OCI-LY7 (cell line): Measurements from ENCODE around the gene SNRPD3. TPM values are rescaled to one million over a fixed set of nuclear protein-coding genes. Genes with fewer than 3 reads are reported as not detected.
"Not testable (repeated sequence)": the region's sequence is repeated elsewhere in the genome, so short reads cannot be mapped to it uniquely, and the experiment has no call there.

Source experiments
- BruUV-seq: library from RNA; stranded (reverse); fragments of 400-500 nt; replicated peaks from 2 replicates; lab custom pipeline; 2021; lab: Mats Ljungman, UMichigan
- CTCF ChIA-PET: fragments of 300-600 bp; sonication (Branson Sonifier 250); formaldehyde crosslinking; loops from one replicate; lab custom pipeline; 2022; ENCODE audit warnings: antibody characterized with exemption; ENCODE audit not compliant: unreplicated experiment; lab: Charles Lee
- POLR2A ChIA-PET: fragments of 300-600 bp; sonication (Branson Sonifier 250); formaldehyde crosslinking; loops from one replicate; lab custom pipeline; 2022; ENCODE audit warnings: antibody characterized with exemption; lab: Charles Lee
- DNase-seq: peaks from one replicate; pipeline ENCODE4 v3.0.0-alpha.2; 2015; ENCODE audit warnings: low spot score
- H2AFZ ChIP-seq: fragments of 200-600 bp; sonication (generic), shearing (Covaris generic); 2 replicates; pipeline ENCODE4 v1.6.1; 2014; ENCODE audit warnings: mild to moderate bottlenecking, antibody characterized with exemption, low read length, moderate library complexity
- H3K27ac ChIP-seq: fragments of 200-600 bp; sonication (generic); 2 replicates; pipeline ENCODE4 v1.5.1; 2014; ENCODE audit warnings: mixed run types, low read depth, mild to moderate bottlenecking, moderate library complexity, low read length, inconsistent platforms; ENCODE audit not compliant: poor library complexity, severe bottlenecking
- H3K36me3 ChIP-seq: fragments of 200-600 bp; sonication (generic); 2 replicates; pipeline ENCODE4 v1.6.1; 2014; ENCODE audit warnings: mild to moderate bottlenecking, antibody characterized with exemption, low read length, moderate library complexity, mixed read lengths; ENCODE audit not compliant: insufficient read depth
- H3K4me1 ChIP-seq: fragments of 200-600 bp; sonication (generic); 2 replicates; pipeline ENCODE4 v1.5.1; 2014; ENCODE audit warnings: mild to moderate bottlenecking, low read length; ENCODE audit not compliant: insufficient read depth, poor library complexity, severe bottlenecking
- H3K4me2 ChIP-seq: fragments of 200-600 bp; sonication (generic); 2 replicates; pipeline ENCODE4 v1.6.1; 2014; ENCODE audit warnings: mild to moderate bottlenecking, low read length
- H3K4me3 ChIP-seq: fragments of 200-600 bp; sonication (generic); 2 replicates; pipeline ENCODE4 v1.5.1; 2014; ENCODE audit warnings: mild to moderate bottlenecking, low read depth, low read length; ENCODE audit not compliant: poor library complexity, severe bottlenecking
- H3K79me2 ChIP-seq: fragments of 200-600 bp; sonication (generic); 2 replicates; pipeline ENCODE4 v1.6.1; 2016; ENCODE audit warnings: low read depth, mild to moderate bottlenecking, low read length, moderate library complexity, mixed read lengths; ENCODE audit not compliant: insufficient read depth
- H3K9me2 ChIP-seq: fragments of 200-600 bp; sonication (generic); 2 replicates; pipeline ENCODE4 v1.6.1; 2016; ENCODE audit warnings: mild to moderate bottlenecking, low read length, mixed read lengths; ENCODE audit not compliant: insufficient read depth
- H3K9me3 ChIP-seq: fragments of 200-600 bp; sonication (generic); 2 replicates; pipeline ENCODE4 v1.6.1; 2014; ENCODE audit warnings: mild to moderate bottlenecking, mixed run types, low read length, mixed read lengths
- H4K20me1 ChIP-seq: fragments of 200-600 bp; sonication (generic); 2 replicates; pipeline ENCODE4 v1.6.1; 2014; ENCODE audit warnings: mild to moderate bottlenecking, antibody characterized with exemption, low read length, moderate library complexity, mixed read lengths; ENCODE audit not compliant: insufficient read depth
- EZH2phosphoT487 ChIP-seq: fragments of 200-600 bp; sonication (generic); IDR thresholded peaks from 2 replicates; pipeline ENCODE4 v1.6.1; 2018; ENCODE audit warnings: low read depth, borderline replicate concordance, mild to moderate bottlenecking, mixed run types, antibody characterized with exemption, low read length, moderate library complexity, mixed read lengths
- intact Hi-C: fragments of 100-400 bp; cut with micrococcal nuclease; formaldehyde crosslinking; loops from one replicate; pipeline ENCODE4 v1.10.0; 2022; ENCODE audit not compliant: unreplicated experiment
- total RNA-seq, 2 experiments: library from RNA; depleted of rRNA in 1 of 2; stranded (reverse); fragments of >200 nt in 1 of 2; shearing (Covaris generic) in 1 of 2; gene quantifications; 2 replicates each; pipeline ENCODE4 v1.2.3, GENCODE V29; 2014 to 2022
- TF ChIP-seq, protein P1 (sequence below): fragments of 200-600 bp; sonication (generic); conservative IDR thresholded peaks from 2 replicates; pipeline ENCODE4 v1.5.1; 2014; ENCODE audit warnings: mild to moderate bottlenecking, antibody characterized with exemption, low read length, moderate library complexity, mixed read lengths

The SNRPD3 gene
- total RNA-seq, 2 experiments from 2014 or later: 166 to 264 TPM

DNA sequence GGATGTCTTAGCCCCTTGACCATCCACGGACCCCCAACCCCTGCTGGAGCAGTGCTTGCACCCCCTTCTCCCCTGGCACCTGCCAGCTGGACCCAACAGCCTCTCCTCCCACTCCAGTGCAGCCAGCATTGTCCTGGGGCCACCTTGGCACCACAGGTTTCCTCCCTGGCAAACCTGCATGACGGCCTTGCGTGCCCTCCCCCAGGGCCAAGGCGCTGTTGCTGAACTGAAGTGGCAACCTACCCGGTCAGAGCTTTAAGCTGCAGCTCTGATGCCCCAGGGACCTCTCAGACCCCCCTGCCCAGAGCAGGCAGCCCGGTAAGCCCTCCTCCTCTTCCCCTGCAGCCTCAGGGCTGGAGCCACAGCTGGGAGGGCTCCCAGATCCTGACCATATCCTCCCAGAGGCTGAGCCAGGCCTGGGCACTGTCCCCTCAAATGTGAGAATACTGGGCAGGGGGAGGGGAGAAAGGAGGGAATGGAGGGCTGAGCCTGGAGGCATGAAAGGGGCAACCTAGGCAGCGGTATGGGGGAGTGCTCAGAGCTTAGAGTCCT, 38.8 kb downstream of the SNRPD3 start:
- POLR2A ChIA-PET: no interaction called here
- Histone ChIP-seq H3K4me3 (no peak overlapping the region), H3K9me3 (no peaks in the 10 kb centered on the region), H3K27ac (no peak overlapping the region), H4K20me1 (no peaks in the 10 kb centered on the region), H3K79me2 (no peaks in the 10 kb centered on the region), H3K4me2 (no peak overlapping the region), H3K36me3 (no peaks in the 10 kb centered on the region), H3K4me1 (no peaks in the 10 kb centered on the region), H2AFZ (no peak overlapping the region), H3K9me2 (no peaks in the 10 kb centered on the region)
- intact Hi-C loops: no loop called here
- CTCF ChIA-PET: interaction anchor here (0.6 kb wide), 1 partner anchor 133 kb away, joined by 3 read pairs; no protein-coding TSS in a partner anchor
- TF ChIP-seq, protein P1, sequence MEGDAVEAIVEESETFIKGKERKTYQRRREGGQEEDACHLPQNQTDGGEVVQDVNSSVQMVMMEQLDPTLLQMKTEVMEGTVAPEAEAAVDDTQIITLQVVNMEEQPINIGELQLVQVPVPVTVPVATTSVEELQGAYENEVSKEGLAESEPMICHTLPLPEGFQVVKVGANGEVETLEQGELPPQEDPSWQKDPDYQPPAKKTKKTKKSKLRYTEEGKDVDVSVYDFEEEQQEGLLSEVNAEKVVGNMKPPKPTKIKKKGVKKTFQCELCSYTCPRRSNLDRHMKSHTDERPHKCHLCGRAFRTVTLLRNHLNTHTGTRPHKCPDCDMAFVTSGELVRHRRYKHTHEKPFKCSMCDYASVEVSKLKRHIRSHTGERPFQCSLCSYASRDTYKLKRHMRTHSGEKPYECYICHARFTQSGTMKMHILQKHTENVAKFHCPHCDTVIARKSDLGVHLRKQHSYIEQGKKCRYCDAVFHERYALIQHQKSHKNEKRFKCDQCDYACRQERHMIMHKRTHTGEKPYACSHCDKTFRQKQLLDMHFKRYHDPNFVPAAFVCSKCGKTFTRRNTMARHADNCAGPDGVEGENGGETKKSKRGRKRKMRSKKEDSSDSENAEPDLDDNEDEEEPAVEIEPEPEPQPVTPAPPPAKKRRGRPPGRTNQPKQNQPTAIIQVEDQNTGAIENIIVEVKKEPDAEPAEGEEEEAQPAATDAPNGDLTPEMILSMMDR: no peak
- no peak for TF ChIP-seq EZH2phosphoT487
- no TSS peak for BruUV-seq
- no peak for DNase-seq

DNA sequence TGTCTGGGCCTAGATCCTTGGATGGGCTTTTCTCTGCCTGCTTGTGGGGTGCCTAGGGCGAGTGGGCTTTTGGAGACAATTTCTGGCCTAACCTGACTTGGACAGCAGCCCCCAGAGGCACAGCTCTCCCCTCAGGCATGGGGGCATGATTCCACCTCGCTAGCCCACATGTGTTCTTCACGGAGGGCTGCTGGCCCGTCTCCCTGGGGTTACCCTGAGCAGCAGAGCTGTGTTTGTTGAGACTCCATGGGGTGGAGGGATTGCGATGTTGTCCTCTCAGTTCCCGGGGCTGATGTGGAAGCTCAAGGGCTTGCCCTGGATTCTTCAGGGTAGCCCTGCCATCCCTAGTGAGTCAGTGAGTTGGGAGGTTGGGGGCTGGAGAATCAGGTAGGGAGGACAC, 39.4 kb downstream of the SNRPD3 start:
- DNase-seq: no peak
- ChIA-PET CTCF (interaction anchor here (0.6 kb wide), 1 partner anchor 134 kb away, joined by 3 read pairs; no protein-coding TSS in a partner anchor), POLR2A (no interaction called here)
- intact Hi-C loops: no loop called here
- Histone ChIP-seq H3K4me3 (no peak overlapping the region), H2AFZ (no peak overlapping the region), H3K4me2 (no peak overlapping the region), H3K9me3 (no peaks in the 10 kb centered on the region), H4K20me1 (no peaks in the 10 kb centered on the region), H3K27ac (no peak overlapping the region), H3K36me3 (no peaks in the 10 kb centered on the region), H3K9me2 (no peaks in the 10 kb centered on the region), H3K4me1 (no peaks in the 10 kb centered on the region), H3K79me2 (no peaks in the 10 kb centered on the region)
- BruUV-seq: no TSS peak
- no peak for TF ChIP-seq EZH2phosphoT487

DNA sequence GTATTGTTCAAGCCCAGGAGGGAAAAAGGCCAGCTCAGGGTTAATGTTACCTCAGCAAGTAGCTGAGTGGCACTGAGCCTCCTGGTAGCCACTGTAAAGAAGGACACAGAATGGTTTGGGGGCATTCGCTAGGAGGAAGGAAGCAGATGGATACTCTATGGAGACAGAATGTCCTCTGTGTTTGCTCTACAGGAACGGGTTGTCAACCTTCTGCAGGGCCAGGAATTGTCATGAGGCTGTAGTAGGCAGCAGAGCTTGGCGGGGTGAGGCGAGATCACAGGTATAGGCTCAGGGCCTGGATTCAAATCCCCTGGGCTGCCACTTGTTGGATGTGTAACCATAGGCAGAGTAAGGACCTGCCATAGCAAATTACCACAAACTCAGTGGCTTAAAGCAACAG, 40.1 kb downstream of the SNRPD3 start:
- ChIA-PET CTCF (no interaction called here), POLR2A (no interaction called here)
- Histone ChIP-seq H3K9me3 (no peaks in the 10 kb centered on the region), H3K4me2 (no peak overlapping the region), H3K4me1 (no peaks in the 10 kb centered on the region), H3K36me3 (no peaks in the 10 kb centered on the region), H3K9me2 (no peaks in the 10 kb centered on the region), H3K27ac (no peak overlapping the region), H4K20me1 (no peaks in the 10 kb centered on the region), H2AFZ (no peak overlapping the region), H3K4me3 (no peak overlapping the region), H3K79me2 (no peaks in the 10 kb centered on the region)
- no peak for DNase-seq
- no peak for TF ChIP-seq EZH2phosphoT487
- TF ChIP-seq, protein P1: no peak
- BruUV-seq: no TSS peak
- intact Hi-C loops: no loop called here

DNA sequence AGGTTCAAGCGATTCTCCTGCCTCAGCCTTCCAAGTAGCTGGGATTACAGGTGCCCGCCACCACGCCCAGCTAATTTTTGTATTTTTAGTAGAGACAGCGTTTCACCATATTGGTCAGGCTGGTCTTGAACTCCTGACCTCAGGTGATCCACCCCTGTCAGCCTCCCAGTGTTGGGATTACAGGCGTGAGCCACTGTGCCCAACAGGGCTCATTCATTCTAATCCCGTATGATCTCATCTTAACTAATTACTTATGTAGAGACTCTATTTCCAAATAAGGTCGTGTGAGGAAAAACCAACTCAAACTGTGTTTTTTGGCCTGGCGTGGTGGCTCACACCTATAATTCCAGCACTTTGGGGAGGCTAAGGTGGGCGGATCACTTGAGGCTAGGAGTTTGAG, 41.3 kb downstream of the SNRPD3 start:
- H3K9me2 ChIP-seq, H3K4me2 ChIP-seq, H3K4me3 ChIP-seq, H3K4me1 ChIP-seq, intact Hi-C loops, H4K20me1 ChIP-seq, BruUV-seq, H3K79me2 ChIP-seq, H3K9me3 ChIP-seq, H2AFZ ChIP-seq, H3K27ac ChIP-seq, H3K36me3 ChIP-seq, CTCF ChIA-PET, DNase-seq: not testable (repeated sequence)
- POLR2A ChIA-PET: interaction anchor here (0.7 kb wide), 3 partner anchors 167 to 1496 kb away, joined by 3 to 5 read pairs (median 4); no protein-coding TSS in a partner anchor
